H9 (cell line): Measurements from ENCODE around the gene RHOH. TPM values are rescaled to one million over a fixed set of nuclear protein-coding genes. Genes with fewer than 3 reads are reported as not detected.

Source experiments
- DNase-seq: peaks from one replicate; pipeline ENCODE4 v3.0.0-alpha.2; 2017
- H2AFZ ChIP-seq: one replicate; pipeline ENCODE4 v1.6.1; 2013; ENCODE audit warnings: mild to moderate bottlenecking, low read length, control low read depth, moderate library complexity
- H2AK5ac ChIP-seq: 2 replicates; pipeline ENCODE4 v1.6.1; 2013; ENCODE audit warnings: low read length, control low read depth, mixed read lengths; ENCODE audit not compliant: insufficient read length
- H2BK120ac ChIP-seq: one replicate; pipeline ENCODE4 v1.6.1; 2013; ENCODE audit warnings: low read depth, mild to moderate bottlenecking, low read length, control low read depth, inconsistent platforms; ENCODE audit not compliant: poor library complexity, severe bottlenecking
- H2BK12ac ChIP-seq: 2 replicates; pipeline ENCODE4 v1.6.1; 2013; ENCODE audit warnings: low read length, control low read depth, mixed read lengths, low read depth; ENCODE audit not compliant: insufficient read length
- H2BK15ac ChIP-seq: 2 replicates; pipeline ENCODE4 v1.6.1; 2013; ENCODE audit warnings: low read depth, low read length, control low read depth
- H2BK20ac ChIP-seq: one replicate; pipeline ENCODE4 v1.6.1; 2013; ENCODE audit warnings: low read depth, mild to moderate bottlenecking, low read length, control low read depth, inconsistent platforms; ENCODE audit not compliant: poor library complexity, severe bottlenecking
- H2BK5ac ChIP-seq: 2 replicates; pipeline ENCODE4 v1.6.1; 2013; ENCODE audit warnings: low read length, control low read depth, mixed read lengths; ENCODE audit not compliant: insufficient read length
- H3K14ac ChIP-seq: 2 replicates; pipeline ENCODE4 v1.6.1; 2013; ENCODE audit warnings: low read length, control low read depth; ENCODE audit not compliant: insufficient read depth
- H3K18ac ChIP-seq: 2 replicates; pipeline ENCODE4 v1.6.1; 2013; ENCODE audit warnings: low read depth, mild to moderate bottlenecking, mixed read lengths, low read length, control low read depth; ENCODE audit not compliant: insufficient read length
- H3K23ac ChIP-seq: 2 replicates; pipeline ENCODE4 v1.6.1; 2013; ENCODE audit warnings: low read length, control low read depth, mixed read lengths, low read depth; ENCODE audit not compliant: insufficient read length
- H3K23me2 ChIP-seq: 2 replicates; pipeline ENCODE4 v1.6.1; 2013; ENCODE audit warnings: low read depth, mild to moderate bottlenecking, mixed read lengths, low read length, control low read depth; ENCODE audit not compliant: insufficient read length, poor library complexity, severe bottlenecking
- H3K27ac ChIP-seq: 2 replicates; pipeline ENCODE4 v1.5.1; 2013; ENCODE audit warnings: low read length, control low read depth, mixed read lengths, low read depth; ENCODE audit not compliant: insufficient read length
- H3K27me3 ChIP-seq: 2 replicates; pipeline ENCODE4 v1.6.1; 2013; ENCODE audit warnings: low read length, control low read depth, inconsistent platforms; ENCODE audit not compliant: insufficient read depth
- H3K4ac ChIP-seq: 2 replicates; pipeline ENCODE4 v1.6.1; 2013; ENCODE audit warnings: low read depth, mild to moderate bottlenecking, control low read depth, inconsistent platforms, low read length, moderate library complexity
- H3K4me1 ChIP-seq: 2 replicates; pipeline ENCODE4 v1.6.1; 2013; ENCODE audit warnings: low read length, control low read depth, inconsistent platforms; ENCODE audit not compliant: insufficient read depth
- H3K4me2 ChIP-seq: 2 replicates; pipeline ENCODE4 v1.6.1; 2013; ENCODE audit warnings: low read length, control low read depth, mixed read lengths; ENCODE audit not compliant: insufficient read length, insufficient read depth
- H3K56ac ChIP-seq: 2 replicates; pipeline ENCODE4 v1.6.1; 2013; ENCODE audit warnings: low read depth, mild to moderate bottlenecking, mixed read lengths, low read length, control low read depth; ENCODE audit not compliant: insufficient read length
- H3K79me1 ChIP-seq: 2 replicates; pipeline ENCODE4 v1.6.1; 2013; ENCODE audit warnings: low read depth, mild to moderate bottlenecking, moderate library complexity, low read length, control low read depth, inconsistent platforms; ENCODE audit not compliant: insufficient read depth, poor library complexity, severe bottlenecking
- H3K79me2 ChIP-seq: 2 replicates; pipeline ENCODE4 v1.6.1; 2013; ENCODE audit warnings: low read length, control low read depth, inconsistent platforms; ENCODE audit not compliant: insufficient read depth
- H3K9ac ChIP-seq: 2 replicates; pipeline ENCODE4 v1.6.1; 2013; ENCODE audit warnings: low read length, control low read depth, mixed read lengths; ENCODE audit not compliant: insufficient read length; ENCODE audit errors: extremely low read depth
- H3K9me3 ChIP-seq: one replicate; pipeline ENCODE4 v1.6.1; 2013; ENCODE audit warnings: low read depth, low read length, inconsistent platforms; ENCODE audit not compliant: control insufficient read depth
- H3T11ph ChIP-seq: one replicate; pipeline ENCODE4 v1.6.1; 2013; ENCODE audit warnings: mild to moderate bottlenecking, low read length, control low read depth, inconsistent platforms
- H4K20me1 ChIP-seq: one replicate; pipeline ENCODE4 v1.6.1; 2013; ENCODE audit not compliant: control insufficient read depth, insufficient read length, insufficient read depth
- H4K5ac ChIP-seq: 2 replicates; pipeline ENCODE4 v1.6.1; 2013; ENCODE audit warnings: low read depth, mild to moderate bottlenecking, mixed read lengths, low read length, control low read depth; ENCODE audit not compliant: insufficient read length
- H4K8ac ChIP-seq: replicated peaks from 2 replicates; pipeline ENCODE4 v1.6.1; 2013; ENCODE audit warnings: low read length, control low read depth, mixed read lengths, low read depth; ENCODE audit not compliant: insufficient read length
- H4K91ac ChIP-seq: 2 replicates; pipeline ENCODE4 v1.6.1; 2013; ENCODE audit warnings: low read depth, mild to moderate bottlenecking, moderate library complexity, mixed read lengths, low read length, control low read depth; ENCODE audit not compliant: insufficient read length
- H3K27ac Mint-ChIP-seq, 3 experiments: 2 replicates in 2 of 3; 3 replicates in 1 of 3; pipeline ENCODE4 v1.8.0; 2020 to 2021; ENCODE audit warnings: mixed read lengths in 3 of 3, mild to moderate bottlenecking in 1 of 3, moderate library complexity in 1 of 3
- H3K27me3 Mint-ChIP-seq: 2 replicates; pipeline ENCODE4 v1.8.0; 2021; ENCODE audit warnings: low read depth, mild to moderate bottlenecking, moderate library complexity, mixed read lengths
- H3K36me3 Mint-ChIP-seq, 3 experiments: 2 replicates in 2 of 3; 3 replicates in 1 of 3; pipeline ENCODE4 v1.8.0; 2020 to 2021; ENCODE audit warnings: low read depth in 3 of 3, mixed read lengths in 3 of 3; ENCODE audit not compliant: insufficient read depth in 1 of 3
- H3K4me1 Mint-ChIP-seq, 2 experiments: 2 replicates each; pipeline ENCODE4 v1.8.0; 2020; ENCODE audit warnings: mixed read lengths in 2 of 2
- H3K4me3 Mint-ChIP-seq, 2 experiments: 2 replicates in 1 of 2; 3 replicates in 1 of 2; pipeline ENCODE4 v1.8.0; 2020 to 2021; ENCODE audit warnings: mild to moderate bottlenecking in 2 of 2, mixed read lengths in 2 of 2, moderate library complexity in 1 of 2
- H3K9me3 Mint-ChIP-seq, 2 experiments: 2 replicates in 1 of 2; 3 replicates in 1 of 2; pipeline ENCODE4 v1.8.0; 2020; ENCODE audit warnings: mild to moderate bottlenecking in 2 of 2, mixed read lengths in 2 of 2, moderate library complexity in 1 of 2
- WGBS: extraction: QIAGEN DNeasy Blood & Tissue Kit; methylation state at CpG from one replicate; pipeline ENCODE4 v1.1.7; 2013; ENCODE audit warnings: missing lambda C conversion rate, low lambda C conversion rate, mixed read lengths; ENCODE audit not compliant: insufficient read length; ENCODE audit errors: extremely low coverage; 5-methylcytosine and 5-hydroxymethylcytosine counted together
- total RNA-seq: library from RNA; stranded (reverse); gene quantifications from 2 replicates; pipeline ENCODE4 v1.2.1, GENCODE V29; 2021
- TF ChIP-seq, protein P1 (sequence below): fragments of 200-600 bp; sonication (generic); conservative IDR thresholded peaks from 3 replicates; pipeline ENCODE4 v1.8.0; 2021; ENCODE audit warnings: antibody characterized with exemption, mild to moderate bottlenecking

The RHOH gene
- total RNA-seq, 1 experiment from 2014 or later = 7.1 TPM

DNA sequence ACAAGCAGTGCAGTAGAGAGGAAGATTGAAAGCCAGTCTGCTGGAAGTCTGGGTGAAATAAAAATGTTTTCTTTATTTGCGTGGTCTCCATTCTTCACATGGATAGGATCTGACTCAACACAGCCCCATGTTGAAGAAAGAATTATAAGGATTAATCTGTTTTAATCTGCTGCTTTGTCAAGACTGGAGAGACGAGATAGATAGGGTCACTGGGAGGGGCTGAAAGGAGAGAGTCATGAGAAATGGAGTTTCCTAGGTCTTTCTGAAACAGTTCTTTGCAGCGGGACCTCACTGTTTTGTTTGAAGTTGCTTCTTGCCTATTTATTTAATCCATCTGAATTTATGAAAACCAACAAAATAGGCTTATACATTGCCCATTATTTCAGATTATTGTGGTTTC is 32.4 kb upstream of the RHOH start:
- Histone ChIP-seq H2BK120ac (no peak overlapping the region), H2BK5ac (no peak overlapping the region), H2BK20ac (no peak overlapping the region), H3T11ph (no peak overlapping the region), H3K79me2 (no peaks in the 10 kb centered on the region), H4K20me1 (no peaks in the 10 kb centered on the region), H3K4me1 (no peaks in the 10 kb centered on the region), H4K8ac (no peak overlapping the region), H3K27ac (no peak overlapping the region), H3K9ac (no peak overlapping the region), H3K4ac (no peak overlapping the region), H2BK15ac (no peak overlapping the region), H4K91ac (no peak overlapping the region), H3K79me1 (no peaks in the 10 kb centered on the region), H3K27me3 (no peaks in the 10 kb centered on the region), H3K23me2 (no peaks in the 10 kb centered on the region), H3K18ac (no peak overlapping the region), H2BK12ac (no peak overlapping the region), H3K56ac (no peak overlapping the region), H4K5ac (no peak overlapping the region), H3K9me3 (no peaks in the 10 kb centered on the region), H2AFZ (no peak overlapping the region), H3K4me2 (no peak overlapping the region), H3K14ac (no peak overlapping the region), H2AK5ac (no peak overlapping the region), H3K23ac (no peak overlapping the region)
- Mint-ChIP-seq H3K27ac (no peak overlapping the region), H3K9me3 (peaks cover 4 to 9% of the 10 kb centered on the region in 2 experiments; a peak in 3 of 5 replicates), H3K4me3 (no peak overlapping the region), H3K4me1 (peaks cover 10 to 31% of the 10 kb centered on the region in 2 experiments), H3K36me3 (peaks cover 8 to 15% (median 13%) of the 10 kb centered on the region in 3 experiments), H3K27me3 (no peaks in the 10 kb centered on the region)
- TF ChIP-seq, protein P1, sequence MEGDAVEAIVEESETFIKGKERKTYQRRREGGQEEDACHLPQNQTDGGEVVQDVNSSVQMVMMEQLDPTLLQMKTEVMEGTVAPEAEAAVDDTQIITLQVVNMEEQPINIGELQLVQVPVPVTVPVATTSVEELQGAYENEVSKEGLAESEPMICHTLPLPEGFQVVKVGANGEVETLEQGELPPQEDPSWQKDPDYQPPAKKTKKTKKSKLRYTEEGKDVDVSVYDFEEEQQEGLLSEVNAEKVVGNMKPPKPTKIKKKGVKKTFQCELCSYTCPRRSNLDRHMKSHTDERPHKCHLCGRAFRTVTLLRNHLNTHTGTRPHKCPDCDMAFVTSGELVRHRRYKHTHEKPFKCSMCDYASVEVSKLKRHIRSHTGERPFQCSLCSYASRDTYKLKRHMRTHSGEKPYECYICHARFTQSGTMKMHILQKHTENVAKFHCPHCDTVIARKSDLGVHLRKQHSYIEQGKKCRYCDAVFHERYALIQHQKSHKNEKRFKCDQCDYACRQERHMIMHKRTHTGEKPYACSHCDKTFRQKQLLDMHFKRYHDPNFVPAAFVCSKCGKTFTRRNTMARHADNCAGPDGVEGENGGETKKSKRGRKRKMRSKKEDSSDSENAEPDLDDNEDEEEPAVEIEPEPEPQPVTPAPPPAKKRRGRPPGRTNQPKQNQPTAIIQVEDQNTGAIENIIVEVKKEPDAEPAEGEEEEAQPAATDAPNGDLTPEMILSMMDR = no peak
- no CpG with 5 or more reads among the region's 3 CpGs for WGBS
- DNase-seq = no peak
